IPS-NIHi7 (cell line): ENCODE measurements around the gene NOS1AP.
"Not testable (repeated sequence)": the region's sequence is repeated elsewhere in the genome, so short reads cannot be mapped to it uniquely, and the experiment has no call there.

Source experiments
- DNase-seq: peaks from one replicate; pipeline ENCODE4 v3.0.0; 2012; ENCODE audit warnings: mixed read lengths; ENCODE audit errors: extremely low spot score

NOS1AP gene

GRCh38 chr1:162327144-162327787 is 257.8 kb downstream of the NOS1AP start:
- DNase-seq = no peak

- no peak for DNase-seq
These were observed 258.3 kb downstream of the NOS1AP start for GRCh38 chr1:162327788-162328165.

GRCh38 chr1:162328512-162328911 is 259.0 kb downstream of the NOS1AP start:
- DNase-seq = no peak

DNA sequence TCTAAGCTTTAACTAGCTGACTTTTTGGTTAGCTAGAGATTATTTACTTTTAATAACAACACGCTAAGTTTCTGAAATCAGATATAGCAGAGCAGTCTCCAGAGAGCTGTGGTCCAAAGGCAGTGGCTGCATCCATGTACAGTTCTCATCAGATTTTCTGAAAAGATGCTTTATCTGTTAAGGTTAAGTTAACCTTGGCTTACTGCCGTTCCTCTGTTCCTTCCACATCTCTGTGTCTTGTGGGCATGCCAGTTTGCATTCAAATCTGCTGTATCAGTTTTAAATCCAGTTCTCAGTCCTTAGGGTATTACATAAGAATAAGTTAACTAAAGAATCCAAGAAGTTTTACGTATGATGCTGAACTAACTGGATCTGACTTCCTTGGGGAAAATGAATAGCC is 260.3 kb downstream of the NOS1AP start:
- DNase-seq = no peak

GRCh38 chr1:162333991-162334390 is 264.5 kb downstream of the NOS1AP start:
- DNase-seq = no peak

DNA sequence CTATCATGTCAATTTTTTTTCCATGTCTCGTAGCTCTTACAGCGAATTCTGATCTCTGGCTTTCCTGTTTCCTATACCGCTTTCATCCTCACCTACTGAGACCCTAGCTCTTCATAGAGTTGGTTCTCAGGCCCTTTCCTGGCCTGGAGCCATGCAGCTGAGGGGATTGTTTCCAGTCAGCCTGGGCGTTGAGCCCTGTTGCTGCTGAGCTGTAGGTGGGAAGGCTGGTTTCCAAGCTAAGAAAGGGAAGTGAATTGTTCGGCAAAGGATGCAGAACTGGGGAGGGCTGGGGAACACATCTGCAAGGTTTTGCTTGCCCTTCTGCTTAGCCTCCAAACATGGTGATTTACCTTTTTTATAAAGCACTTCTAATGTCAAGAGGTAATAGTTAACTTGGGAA is 265.6 kb downstream of the NOS1AP start:
- no peak for DNase-seq

DNA sequence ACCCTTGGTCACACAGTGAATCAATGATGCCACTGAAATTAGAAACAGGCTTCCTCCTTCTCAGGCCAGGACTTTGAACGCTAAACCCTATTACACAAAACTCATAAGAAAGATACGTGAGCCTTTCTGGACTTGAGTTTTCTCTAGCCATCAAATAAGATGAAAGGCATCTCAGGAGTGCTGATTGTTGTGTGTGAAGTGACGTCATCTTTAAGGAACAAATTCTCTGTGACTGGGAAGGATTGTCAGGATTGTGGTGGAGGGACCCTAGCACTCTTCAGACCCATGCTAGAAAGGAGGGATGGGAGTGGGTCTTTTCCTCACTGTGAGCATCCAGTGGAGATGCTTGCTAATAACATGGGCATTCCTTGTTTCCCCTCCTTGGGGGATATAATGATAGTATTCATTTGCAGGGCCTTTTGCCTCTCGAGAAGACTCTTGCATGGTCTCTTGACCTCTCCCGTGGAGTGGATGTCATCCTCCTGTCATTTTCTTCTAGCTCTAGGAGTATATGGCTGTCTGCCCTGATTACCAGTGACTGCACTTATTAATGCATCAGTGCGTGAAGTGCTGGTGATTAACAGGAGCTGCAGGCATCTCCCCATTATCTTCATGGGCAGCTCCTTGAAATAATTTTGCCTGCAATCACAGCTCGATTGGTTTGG is 267.3 kb downstream of the NOS1AP start:
- no peak for DNase-seq

GRCh38 chr1:162342452-162342983 is 273.0 kb downstream of the NOS1AP start:
- no peak for DNase-seq

DNA sequence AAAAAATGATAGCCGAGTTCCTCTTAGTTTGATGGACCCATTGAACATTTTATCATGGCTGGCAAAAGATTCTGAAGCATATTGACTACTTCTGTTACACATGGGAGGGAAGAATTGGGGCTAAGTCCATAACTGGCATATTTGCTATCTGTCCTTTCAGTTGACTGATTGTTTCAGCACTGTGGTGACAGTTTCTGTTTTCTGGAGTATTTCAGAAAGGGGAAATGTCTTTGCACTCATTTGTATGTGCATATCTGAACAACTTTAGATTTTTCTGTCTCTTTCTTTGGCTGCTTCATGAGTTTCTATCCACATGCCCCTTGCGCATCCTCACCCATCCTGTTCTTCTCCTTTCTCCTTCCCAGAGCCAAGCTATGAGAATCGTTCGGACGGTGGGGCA is 274.0 kb downstream of the NOS1AP start:
- no peak for DNase-seq

- DNase-seq = no peak
These were observed 277.8 kb downstream of the NOS1AP start for GRCh38 chr1:162347281-162347680.

DNA sequence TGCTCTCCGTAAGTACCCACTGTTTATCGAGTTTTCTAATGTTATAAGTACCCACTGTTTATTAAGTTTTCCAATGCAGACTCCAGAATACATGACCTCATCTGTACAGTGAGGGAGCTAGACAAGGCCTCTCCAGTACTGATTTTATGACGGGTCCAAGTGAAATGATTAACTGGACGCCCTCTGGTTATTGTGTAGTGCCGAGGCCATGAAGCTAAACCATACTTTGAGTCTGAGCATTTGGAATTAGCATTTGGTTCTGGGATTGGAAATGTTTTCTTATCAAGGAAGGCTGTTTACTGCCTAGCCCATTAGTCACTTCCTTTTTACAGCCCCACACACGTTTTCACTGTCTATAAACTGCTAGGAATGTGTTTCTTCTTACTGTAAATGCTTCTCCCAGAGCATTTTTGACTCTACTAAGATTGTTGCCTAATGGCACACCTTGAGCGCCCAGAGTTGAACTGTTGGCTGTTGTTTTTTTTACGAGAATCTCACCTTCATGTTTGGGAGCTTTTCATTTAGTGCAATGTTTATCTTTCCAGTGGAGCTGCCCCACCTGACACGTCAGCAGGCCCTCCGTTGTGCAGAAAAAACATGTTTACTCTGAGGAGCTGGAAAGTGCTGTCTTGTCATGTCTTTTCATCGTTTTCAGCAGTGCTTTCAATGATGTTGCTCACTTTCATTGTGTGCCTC is 280.3 kb downstream of the NOS1AP start:
- no peak for DNase-seq

- no peak for DNase-seq
These were observed 281.9 kb downstream of the NOS1AP start for GRCh38 chr1:162351246-162351842.

- not testable (repeated sequence) for DNase-seq
These were observed 282.4 kb downstream of the NOS1AP start for GRCh38 chr1:162351874-162352273.

DNA sequence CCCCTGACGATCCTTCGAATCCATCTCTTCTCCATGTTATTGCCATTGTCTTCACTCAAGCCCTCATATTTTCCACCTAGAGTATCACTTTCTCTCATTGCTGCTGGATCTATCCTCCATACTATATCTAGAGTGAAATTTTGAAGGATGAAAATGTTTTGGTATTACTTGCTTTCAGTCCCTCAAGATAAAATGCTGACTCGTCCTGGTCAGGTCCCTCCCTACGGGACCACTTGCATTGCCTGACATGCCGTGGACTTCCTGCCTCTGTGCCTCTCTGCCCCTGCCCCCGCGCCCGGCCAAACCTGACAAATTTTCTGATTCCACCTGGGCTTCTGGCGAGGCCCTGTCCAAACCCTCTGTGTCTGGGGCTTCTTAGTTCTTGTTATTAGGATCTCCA is 283.6 kb downstream of the NOS1AP start:
- no peak for DNase-seq

GRCh38 chr1:162353702-162354101 is 284.2 kb downstream of the NOS1AP start:
- peak; percentile 25 for DNase-seq

DNA sequence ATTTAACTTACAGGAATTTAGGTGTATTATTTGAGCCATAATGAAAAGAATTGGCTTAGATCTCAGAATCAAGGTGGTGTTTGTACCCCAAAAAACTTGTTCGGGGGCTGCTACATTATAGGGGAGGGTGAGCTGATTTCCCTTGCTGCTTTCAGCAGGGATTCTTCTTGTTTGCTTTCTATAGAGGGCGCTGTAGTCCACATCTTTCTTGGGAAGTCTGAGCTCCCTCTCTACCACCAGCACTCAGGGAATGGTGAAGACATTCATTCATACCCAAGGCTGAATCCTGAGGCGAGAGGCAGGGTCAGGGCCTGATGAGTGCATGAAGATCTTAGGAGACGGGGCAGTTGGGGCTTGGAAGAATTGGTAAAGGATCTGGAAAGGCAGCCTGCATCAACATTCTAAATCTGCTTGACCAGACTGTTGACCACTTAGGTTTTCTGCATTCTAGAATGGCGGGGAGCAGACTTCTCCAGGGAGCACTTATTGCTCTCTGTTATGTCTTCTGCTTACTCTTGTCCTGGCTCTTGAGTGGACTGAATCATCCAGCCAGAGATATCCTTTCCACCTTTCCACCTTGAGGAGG is 288.3 kb downstream of the NOS1AP start:
- DNase-seq = peak; percentile 82

DNA sequence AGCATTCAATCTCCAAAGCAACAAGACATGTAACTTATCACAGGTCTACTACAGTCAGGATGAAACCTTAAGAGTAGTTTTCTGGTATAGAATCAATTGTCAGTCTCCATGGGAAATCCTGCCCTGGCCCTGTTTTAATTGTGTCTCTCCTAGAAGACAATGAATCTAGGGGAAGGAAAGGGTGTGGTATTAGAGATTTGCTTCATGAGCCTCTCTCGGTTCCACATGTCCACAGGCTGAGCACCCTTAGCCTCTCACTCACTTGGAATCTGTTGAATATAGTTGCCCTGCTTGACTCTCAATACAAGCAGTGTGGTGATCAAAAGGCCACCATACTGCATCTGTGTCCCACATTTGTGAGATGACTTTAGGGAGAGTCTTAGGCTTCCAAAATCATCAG is 289.4 kb downstream of the NOS1AP start:
- no peak for DNase-seq

- no peak for DNase-seq
These were observed 290.2 kb downstream of the NOS1AP start for GRCh38 chr1:162359523-162360236.

DNA sequence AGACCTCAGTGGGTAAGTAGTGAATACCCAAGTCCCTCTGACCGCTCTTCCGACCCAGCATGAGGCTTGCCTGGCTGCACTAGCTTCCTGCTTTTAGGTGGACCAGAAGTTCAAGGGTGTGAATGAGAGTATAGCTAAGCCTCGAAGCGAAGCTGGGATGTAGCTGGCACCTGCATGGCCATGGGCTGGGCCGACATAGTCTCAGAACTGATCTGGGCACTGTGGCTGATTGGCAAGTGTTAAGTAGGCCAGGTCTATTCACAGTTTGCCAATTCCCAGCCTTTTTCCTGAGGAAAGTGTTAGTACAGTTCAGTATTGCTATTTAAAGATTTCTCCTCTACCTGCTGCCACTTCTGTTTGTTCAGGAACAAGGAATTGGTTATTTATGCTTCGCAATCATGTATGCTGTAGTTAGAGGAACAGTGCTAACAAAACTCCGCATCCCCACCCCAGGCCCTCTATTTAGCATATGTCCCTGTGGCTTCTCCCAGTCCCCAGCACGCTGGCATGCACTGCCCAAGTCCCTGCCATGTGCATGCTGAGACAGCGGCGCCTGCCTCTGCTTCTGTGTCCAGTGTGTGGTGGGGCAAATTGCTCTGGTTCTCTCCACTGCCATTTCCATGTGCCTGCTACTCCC is 290.9 kb downstream of the NOS1AP start:
- no peak for DNase-seq

- no peak for DNase-seq
These were observed 291.4 kb downstream of the NOS1AP start for GRCh38 chr1:162360874-162361260.

- DNase-seq = no peak
These were observed 291.9 kb downstream of the NOS1AP start for GRCh38 chr1:162361349-162361748.
